GM21515 (cell line): ENCODE data around the gene ITGA7.

Experiments
- ATAC-seq: cut with Tn5 transposase; IDR thresholded peaks from one replicate; pipeline ENCODE4 v1.9.1; 2021; ENCODE audit not compliant: unreplicated experiment

ITGA7 gene

GRCh38 chr12:55720071-55720564, 12.4 kb upstream of the ITGA7 start, which contains the start of gene RDH5:
RDH5 (plus strand) TSS chr12:55720393; CDS start chr12:55721185, 792 bp downstream.
- ATAC-seq, result no peak

- ATAC-seq, result no peak
These were observed 11.7 kb upstream of the ITGA7 start for GRCh38 chr12:55719371-55719770.

- ATAC-seq, result no peak
These were observed 11.0 kb upstream of the ITGA7 start for GRCh38 chr12:55718624-55719275.

GRCh38 chr12:55718015-55718414, 10.3 kb upstream of the ITGA7 start:
- no peak for ATAC-seq

- no peak for ATAC-seq
These were observed 9.6 kb upstream of the ITGA7 start for GRCh38 chr12:55717011-55718007.

GRCh38 chr12:55716582-55716957, 8.9 kb upstream of the ITGA7 start:
- ATAC-seq, result peak; percentile 33

GRCh38 chr12:55715833-55716581, 8.3 kb upstream of the ITGA7 start, which contains the start of gene BLOC1S1:
BLOC1S1 (plus strand) TSS chr12:55716046; CDS start chr12:55716052, 6 bp downstream.
- ATAC-seq, result peak; percentile 89

GRCh38 chr12:55715169-55715764, 7.6 kb upstream of the ITGA7 start:
- ATAC-seq, result no peak

- no peak for ATAC-seq
These were observed 6.0 kb upstream of the ITGA7 start for GRCh38 chr12:55713721-55714120.

GRCh38 chr12:55712700-55713415, 5.2 kb upstream of the ITGA7 start:
- no peak for ATAC-seq

- no peak for ATAC-seq
These were observed 4.3 kb upstream of the ITGA7 start for GRCh38 chr12:55711786-55712553.

- ATAC-seq, result no peak
These were observed 1.1 kb upstream of the ITGA7 start for GRCh38 chr12:55708695-55709233.

GRCh38 chr12:55707219-55707671, 459 bp downstream of the ITGA7 start:
- ATAC-seq, result no peak

- no peak for ATAC-seq
These were observed 1.0 kb downstream of the ITGA7 start for GRCh38 chr12:55706568-55707218.

GRCh38 chr12:55705782-55706402, 1.8 kb downstream of the ITGA7 start:
- ATAC-seq, result no peak

- ATAC-seq, result no peak
These were observed 2.6 kb downstream of the ITGA7 start for GRCh38 chr12:55704824-55705718.
